ENCODE data around the gene MEF2A.
"Not testable (repeated sequence)": the region's sequence is repeated elsewhere in the genome, so short reads cannot be mapped to it uniquely, and the experiment has no call there.

MEF2A gene

DNA sequence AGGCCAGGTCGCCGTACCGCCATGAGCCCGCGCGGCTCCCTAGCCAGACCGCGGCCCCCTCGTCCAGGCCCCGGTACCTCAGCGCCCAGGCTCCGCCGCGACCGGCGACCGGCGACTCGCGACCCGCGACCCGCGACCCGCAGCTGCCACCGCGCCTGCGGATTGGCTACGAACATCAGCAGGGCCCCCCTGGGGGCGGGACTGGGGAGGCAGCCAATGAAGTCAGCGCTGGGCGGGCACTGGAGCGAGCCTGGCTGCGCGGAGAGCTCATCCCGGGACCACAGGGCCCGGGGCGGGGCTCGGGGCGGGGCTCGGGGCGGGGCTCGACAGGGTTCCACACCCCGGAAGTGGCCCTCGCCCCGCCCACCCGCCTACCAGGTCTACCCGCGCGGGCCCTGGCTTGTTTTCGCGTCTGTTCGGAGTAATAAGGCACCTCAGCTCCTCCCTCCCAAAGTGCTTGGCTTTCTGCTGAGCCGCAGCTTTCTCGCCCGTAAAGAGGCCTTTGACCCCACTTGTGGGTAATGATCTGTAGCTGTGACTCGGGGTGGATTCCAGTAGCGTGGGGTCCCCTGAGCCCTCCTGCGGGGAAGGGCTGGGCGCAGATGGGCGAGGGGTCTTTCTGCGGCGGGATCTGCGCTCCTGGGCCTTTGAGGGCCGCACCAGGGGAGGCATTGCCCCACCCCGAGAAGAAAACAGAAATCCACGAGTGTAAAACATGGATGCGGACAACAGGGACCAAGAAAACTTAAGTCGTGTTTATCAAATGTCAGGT is 167.7 kb downstream of the MEF2A start, which contains the start of gene LYSMD4:
TSS of gene LYSMD4 (minus strand) at position 170 of the 772 bp plus-strand sequence. CDS start 1,438 bp downstream, outside the sequence.
- TF ChIP-seq CSRNP3 (CRISPR knock-in tag; IDR thresholded peaks at IDR 0.05) (no peak), ZC3H10 (CRISPR knock-in tag; IDR thresholded peaks at IDR 0.05) (no peak), TOX (CRISPR knock-in tag; IDR thresholded peaks at IDR 0.05; ENCODE audit: borderline replicate concordance) (no peak), BACH2 (CRISPR knock-in tag; IDR thresholded peaks at IDR 0.05; ENCODE audit: borderline replicate concordance) (no peak), SNAI2 (CRISPR knock-in tag; IDR thresholded peaks at IDR 0.05) (no peak), ESRRG (CRISPR knock-in tag; IDR thresholded peaks at IDR 0.05) (no peak), ZFP3 (CRISPR knock-in tag; IDR thresholded peaks at IDR 0.05) (no peak), CSDC2 (CRISPR knock-in tag; IDR thresholded peaks at IDR 0.05) (no peak), TCF4 (CRISPR knock-in tag; IDR thresholded peaks at IDR 0.05; ENCODE audit: borderline replicate concordance) (no peak), CREB5 (CRISPR knock-in tag; IDR thresholded peaks at IDR 0.05; ENCODE audit: low read depth) (no peak), ZFP30 (CRISPR knock-in tag; IDR thresholded peaks at IDR 0.05) (no peak), GLIS3 (CRISPR knock-in tag; IDR thresholded peaks at IDR 0.05) (no peak), OSR1 (CRISPR knock-in tag; IDR thresholded peaks at IDR 0.05) (no peak)
- TF ChIP-seq, protein P1, sequence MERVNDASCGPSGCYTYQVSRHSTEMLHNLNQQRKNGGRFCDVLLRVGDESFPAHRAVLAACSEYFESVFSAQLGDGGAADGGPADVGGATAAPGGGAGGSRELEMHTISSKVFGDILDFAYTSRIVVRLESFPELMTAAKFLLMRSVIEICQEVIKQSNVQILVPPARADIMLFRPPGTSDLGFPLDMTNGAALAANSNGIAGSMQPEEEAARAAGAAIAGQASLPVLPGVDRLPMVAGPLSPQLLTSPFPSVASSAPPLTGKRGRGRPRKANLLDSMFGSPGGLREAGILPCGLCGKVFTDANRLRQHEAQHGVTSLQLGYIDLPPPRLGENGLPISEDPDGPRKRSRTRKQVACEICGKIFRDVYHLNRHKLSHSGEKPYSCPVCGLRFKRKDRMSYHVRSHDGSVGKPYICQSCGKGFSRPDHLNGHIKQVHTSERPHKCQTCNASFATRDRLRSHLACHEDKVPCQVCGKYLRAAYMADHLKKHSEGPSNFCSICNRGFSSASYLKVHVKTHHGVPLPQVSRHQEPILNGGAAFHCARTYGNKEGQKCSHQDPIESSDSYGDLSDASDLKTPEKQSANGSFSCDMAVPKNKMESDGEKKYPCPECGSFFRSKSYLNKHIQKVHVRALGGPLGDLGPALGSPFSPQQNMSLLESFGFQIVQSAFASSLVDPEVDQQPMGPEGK (CRISPR knock-in tag; IDR thresholded peaks at IDR 0.05; ENCODE audit: borderline replicate concordance): no peak
- TF ChIP-seq, protein P2, sequence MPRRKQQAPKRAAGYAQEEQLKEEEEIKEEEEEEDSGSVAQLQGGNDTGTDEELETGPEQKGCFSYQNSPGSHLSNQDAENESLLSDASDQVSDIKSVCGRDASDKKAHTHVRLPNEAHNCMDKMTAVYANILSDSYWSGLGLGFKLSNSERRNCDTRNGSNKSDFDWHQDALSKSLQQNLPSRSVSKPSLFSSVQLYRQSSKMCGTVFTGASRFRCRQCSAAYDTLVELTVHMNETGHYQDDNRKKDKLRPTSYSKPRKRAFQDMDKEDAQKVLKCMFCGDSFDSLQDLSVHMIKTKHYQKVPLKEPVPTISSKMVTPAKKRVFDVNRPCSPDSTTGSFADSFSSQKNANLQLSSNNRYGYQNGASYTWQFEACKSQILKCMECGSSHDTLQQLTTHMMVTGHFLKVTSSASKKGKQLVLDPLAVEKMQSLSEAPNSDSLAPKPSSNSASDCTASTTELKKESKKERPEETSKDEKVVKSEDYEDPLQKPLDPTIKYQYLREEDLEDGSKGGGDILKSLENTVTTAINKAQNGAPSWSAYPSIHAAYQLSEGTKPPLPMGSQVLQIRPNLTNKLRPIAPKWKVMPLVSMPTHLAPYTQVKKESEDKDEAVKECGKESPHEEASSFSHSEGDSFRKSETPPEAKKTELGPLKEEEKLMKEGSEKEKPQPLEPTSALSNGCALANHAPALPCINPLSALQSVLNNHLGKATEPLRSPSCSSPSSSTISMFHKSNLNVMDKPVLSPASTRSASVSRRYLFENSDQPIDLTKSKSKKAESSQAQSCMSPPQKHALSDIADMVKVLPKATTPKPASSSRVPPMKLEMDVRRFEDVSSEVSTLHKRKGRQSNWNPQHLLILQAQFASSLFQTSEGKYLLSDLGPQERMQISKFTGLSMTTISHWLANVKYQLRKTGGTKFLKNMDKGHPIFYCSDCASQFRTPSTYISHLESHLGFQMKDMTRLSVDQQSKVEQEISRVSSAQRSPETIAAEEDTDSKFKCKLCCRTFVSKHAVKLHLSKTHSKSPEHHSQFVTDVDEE (CRISPR knock-in tag; IDR thresholded peaks at IDR 0.05): no peak
- TF ChIP-seq, protein P3, sequence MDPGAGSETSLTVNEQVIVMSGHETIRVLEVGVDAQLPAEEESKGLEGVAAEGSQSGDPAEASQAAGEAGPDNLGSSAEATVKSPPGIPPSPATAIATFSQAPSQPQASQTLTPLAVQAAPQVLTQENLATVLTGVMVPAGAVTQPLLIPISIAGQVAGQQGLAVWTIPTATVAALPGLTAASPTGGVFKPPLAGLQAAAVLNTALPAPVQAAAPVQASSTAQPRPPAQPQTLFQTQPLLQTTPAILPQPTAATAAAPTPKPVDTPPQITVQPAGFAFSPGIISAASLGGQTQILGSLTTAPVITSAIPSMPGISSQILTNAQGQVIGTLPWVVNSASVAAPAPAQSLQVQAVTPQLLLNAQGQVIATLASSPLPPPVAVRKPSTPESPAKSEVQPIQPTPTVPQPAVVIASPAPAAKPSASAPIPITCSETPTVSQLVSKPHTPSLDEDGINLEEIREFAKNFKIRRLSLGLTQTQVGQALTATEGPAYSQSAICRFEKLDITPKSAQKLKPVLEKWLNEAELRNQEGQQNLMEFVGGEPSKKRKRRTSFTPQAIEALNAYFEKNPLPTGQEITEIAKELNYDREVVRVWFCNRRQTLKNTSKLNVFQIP (CRISPR knock-in tag; IDR thresholded peaks at IDR 0.05; ENCODE audit: borderline replicate concordance, low read depth): no peak
- ATAC-seq: peak; percentile 99

- not testable (repeated sequence) for ATAC-seq
Measured at GRCh38 chr15:99734040-99734291, 168.2 kb downstream of the MEF2A start.

- ATAC-seq: no peak
- TF ChIP-seq OSR1 (CRISPR knock-in tag; IDR thresholded peaks at IDR 0.05): no peak
- no peak for TF ChIP-seq ZC3H10 (CRISPR knock-in tag; IDR thresholded peaks at IDR 0.05)
- no peak for TF ChIP-seq SNAI2 (CRISPR knock-in tag; IDR thresholded peaks at IDR 0.05)
- no peak for TF ChIP-seq TCF4 (CRISPR knock-in tag; IDR thresholded peaks at IDR 0.05; ENCODE audit: borderline replicate concordance)
- TF ChIP-seq ZNF8 (CRISPR knock-in tag; IDR thresholded peaks at IDR 0.05): no peak
- no peak for TF ChIP-seq PPARA (CRISPR knock-in tag; IDR thresholded peaks at IDR 0.05; ENCODE audit: borderline replicate concordance)
- no peak for TF ChIP-seq GLIS3 (CRISPR knock-in tag; IDR thresholded peaks at IDR 0.05)
- no peak for TF ChIP-seq CREB5 (CRISPR knock-in tag; IDR thresholded peaks at IDR 0.05; ENCODE audit: low read depth)
- TF ChIP-seq RARB (CRISPR knock-in tag; IDR thresholded peaks at IDR 0.05): no peak
- TF ChIP-seq ZFP30 (CRISPR knock-in tag; IDR thresholded peaks at IDR 0.05): no peak
- TF ChIP-seq TOX (CRISPR knock-in tag; IDR thresholded peaks at IDR 0.05; ENCODE audit: borderline replicate concordance): no peak
- TF ChIP-seq, protein P1 (CRISPR knock-in tag; IDR thresholded peaks at IDR 0.05; ENCODE audit: borderline replicate concordance): no peak
- TF ChIP-seq, protein P2 (CRISPR knock-in tag; IDR thresholded peaks at IDR 0.05): no peak
- TF ChIP-seq CSDC2 (CRISPR knock-in tag; IDR thresholded peaks at IDR 0.05): no peak
Measured at GRCh38 chr15:99734575-99734974, 168.8 kb downstream of the MEF2A start.
